ENCODE data around the gene COL6A6.

Gene COL6A6, protein sequence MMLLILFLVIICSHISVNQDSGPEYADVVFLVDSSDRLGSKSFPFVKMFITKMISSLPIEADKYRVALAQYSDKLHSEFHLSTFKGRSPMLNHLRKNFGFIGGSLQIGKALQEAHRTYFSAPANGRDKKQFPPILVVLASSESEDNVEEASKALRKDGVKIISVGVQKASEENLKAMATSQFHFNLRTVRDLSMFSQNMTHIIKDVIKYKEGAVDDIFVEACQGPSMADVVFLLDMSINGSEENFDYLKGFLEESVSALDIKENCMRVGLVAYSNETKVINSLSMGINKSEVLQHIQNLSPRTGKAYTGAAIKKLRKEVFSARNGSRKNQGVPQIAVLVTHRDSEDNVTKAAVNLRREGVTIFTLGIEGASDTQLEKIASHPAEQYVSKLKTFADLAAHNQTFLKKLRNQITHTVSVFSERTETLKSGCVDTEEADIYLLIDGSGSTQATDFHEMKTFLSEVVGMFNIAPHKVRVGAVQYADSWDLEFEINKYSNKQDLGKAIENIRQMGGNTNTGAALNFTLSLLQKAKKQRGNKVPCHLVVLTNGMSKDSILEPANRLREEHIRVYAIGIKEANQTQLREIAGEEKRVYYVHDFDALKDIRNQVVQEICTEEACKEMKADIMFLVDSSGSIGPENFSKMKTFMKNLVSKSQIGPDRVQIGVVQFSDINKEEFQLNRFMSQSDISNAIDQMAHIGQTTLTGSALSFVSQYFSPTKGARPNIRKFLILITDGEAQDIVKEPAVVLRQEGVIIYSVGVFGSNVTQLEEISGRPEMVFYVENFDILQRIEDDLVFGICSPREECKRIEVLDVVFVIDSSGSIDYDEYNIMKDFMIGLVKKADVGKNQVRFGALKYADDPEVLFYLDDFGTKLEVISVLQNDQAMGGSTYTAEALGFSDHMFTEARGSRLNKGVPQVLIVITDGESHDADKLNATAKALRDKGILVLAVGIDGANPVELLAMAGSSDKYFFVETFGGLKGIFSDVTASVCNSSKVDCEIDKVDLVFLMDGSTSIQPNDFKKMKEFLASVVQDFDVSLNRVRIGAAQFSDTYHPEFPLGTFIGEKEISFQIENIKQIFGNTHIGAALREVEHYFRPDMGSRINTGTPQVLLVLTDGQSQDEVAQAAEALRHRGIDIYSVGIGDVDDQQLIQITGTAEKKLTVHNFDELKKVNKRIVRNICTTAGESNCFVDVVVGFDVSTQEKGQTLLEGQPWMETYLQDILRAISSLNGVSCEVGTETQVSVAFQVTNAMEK (N-terminal part only)
- total RNA-seq: 0 to 0.06 reads per million in 2 experiments

DNA sequence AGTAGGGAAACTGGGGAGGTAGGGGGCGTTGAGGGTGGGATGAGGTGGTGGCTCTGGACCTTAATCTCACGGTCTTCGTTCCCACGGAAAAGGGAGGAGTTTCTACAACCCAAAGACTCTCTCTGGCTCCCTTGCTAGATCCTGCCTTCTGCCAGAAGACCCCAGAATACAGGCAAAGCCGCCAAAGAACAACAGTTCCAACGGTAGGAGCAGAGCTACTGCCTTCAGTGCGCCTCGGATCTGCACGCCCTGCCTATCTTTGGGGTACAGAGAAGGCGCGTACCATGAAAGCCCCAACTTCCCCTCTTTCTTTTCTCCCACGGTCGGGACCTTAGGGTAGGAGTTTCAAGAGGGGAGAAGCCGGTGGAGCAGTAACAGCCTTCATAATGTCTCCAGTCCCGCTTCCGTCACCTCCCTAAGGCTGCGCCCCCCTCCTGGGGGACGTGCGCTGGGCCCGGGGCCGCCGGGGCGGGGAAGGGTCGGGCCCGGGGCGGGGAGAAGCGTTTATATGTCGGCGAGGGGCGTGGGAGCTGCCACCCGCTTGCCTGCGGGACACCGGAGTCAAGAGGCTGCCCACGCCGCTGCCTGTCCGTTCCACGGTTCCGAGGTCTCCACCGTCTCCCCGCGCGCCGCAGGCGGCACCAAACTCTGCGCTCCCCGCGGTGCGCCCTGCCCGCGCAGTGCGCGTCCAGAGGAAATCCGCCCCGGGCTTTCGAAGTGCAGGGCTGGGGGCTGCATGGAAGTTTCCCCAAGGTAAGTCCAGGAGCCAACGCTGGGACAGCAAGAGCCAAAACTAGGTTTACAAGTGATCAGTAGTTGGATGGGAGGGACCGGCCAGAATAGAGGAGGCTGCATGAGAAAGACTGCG, at the start of gene COL6A6:
Gene COL6A6, plus strand, starts transcription at position 533 of the 868 bp plus-strand sequence. CDS start 43,188 bp downstream, outside the sequence.
- no peak for DNase-seq (ENCODE audit: low read depth)

DNA sequence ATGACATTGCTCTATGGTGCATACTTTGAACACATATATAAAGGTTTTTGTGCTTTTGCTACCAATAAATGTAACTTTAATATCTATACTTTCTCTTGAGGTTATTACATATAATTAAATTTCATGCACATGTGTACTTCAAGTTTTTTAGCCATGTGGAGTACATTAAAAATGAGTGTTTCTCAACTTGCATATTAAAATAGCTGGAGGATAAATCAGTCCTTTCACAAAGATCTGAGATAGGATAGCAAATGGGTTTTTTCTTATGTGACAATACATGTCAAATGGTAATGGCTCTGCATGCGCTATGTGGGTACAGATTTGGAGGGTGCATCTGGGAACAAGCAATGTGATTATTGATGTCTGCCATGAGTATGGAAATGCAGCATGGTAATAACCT, 48.7 kb upstream of the COL6A6 start:
- DNase-seq (ENCODE audit: low read depth): no peak

DNA sequence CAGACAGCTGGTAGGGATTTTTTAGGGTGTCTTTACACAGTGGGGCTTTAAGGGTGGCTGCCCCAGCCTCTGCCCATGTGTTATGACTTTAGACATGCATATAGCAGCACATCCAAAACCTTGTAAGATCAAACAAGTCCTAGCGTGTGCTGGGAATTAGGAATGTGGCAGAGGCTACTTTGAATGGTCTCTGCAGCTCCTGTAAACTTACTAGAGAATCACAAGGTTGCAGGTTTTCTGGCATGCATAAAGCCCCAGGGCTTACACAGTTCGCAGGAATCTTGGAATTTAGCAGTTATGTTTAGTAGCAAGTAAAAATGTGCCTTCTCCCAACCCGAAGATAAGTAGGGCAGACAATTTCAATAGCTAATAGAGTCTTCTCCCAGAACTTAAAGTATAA, 46.9 kb upstream of the COL6A6 start:
- DNase-seq (ENCODE audit: low read depth): no peak

DNA sequence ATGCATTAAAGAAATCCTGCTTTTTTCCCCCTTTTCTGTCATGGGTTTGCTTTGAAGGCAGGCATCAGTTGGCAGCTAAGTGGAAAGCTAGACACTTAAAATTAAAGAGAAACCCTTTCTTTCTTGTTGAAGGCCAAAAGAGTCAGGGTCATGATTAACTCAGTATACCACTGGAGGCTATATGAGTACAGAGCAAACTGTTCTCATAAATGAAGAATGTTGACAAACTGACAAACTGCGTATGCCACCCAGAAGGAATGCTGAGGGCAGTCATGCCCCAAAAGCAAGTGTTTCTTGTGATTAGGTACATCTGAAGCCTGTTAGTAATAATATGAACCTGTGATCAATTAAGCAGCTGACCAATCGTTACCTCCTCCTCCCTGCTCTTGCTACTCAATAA, 43.6 kb upstream of the COL6A6 start:
- no peak for DNase-seq (ENCODE audit: low read depth)

DNA sequence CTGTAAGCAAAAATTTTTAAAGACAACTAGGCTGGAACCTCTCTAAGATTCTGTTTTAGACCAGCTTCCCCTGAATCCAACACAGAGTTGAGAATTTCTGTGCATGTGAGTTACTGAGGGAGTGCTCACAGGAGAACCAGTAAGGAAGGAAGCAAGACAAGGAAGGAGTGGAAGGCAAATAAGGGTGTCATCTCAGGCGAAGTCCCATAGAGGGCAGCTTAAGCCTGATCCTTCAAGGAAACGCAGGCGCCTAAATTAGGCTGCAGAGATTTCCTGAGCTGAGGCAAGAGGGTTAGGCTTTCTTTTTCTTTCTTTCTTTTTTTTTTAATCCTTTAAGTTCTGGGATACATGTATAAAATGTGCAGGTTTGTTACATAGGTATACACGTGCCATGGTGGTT, 36.2 kb upstream of the COL6A6 start:
- no peak for DNase-seq (ENCODE audit: low read depth)

DNA sequence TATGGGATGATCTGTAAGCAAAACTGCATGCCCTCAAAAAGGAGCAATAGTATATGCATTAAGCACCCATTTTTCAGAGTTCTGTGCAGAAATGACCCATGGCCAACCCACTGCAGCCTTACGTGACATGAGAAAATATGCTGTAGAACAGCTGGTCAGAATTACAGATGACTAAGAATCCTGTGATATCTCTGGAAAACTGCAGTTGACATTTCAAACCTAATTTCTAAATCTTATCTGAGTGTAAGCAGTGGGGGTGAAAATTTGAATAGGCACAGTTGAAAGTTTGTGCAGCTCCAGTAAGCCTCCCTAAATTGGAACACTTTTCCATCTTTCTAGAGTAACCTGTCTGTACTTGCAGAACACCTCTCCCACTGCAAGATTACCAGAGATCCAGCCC, 28.7 kb upstream of the COL6A6 start:
- DNase-seq (ENCODE audit: low read depth): no peak

DNA sequence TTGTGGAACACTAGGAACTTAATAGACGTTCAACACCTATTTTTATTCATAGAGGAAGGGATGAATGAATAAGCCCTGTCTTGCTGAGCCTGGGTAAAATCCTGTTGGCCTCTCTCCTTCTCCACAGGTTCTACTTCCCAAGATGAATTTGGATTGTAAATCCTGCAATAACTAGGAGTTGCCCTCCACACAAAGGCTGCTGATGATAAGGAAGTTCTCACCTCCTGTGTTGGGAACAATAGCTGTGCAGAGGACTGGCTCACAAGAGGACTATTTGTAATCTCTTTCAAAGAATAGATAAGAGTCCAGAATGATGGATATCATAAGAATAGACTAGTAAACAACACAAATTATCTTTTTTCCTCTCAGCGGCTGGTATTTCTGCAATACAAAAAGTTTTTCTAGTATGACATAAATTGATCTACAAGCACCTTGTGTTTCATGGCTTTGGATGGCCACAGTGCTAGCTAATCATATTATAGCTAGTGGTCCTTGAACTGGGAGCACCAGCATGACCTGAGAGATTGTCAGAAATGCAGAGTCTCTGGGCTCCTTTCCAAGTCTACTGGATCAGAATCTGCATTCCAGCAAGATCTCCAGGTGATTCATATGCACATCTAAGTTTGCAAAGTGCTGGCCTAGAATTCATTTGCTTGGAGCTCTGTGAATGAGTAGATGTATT, 28.1 kb upstream of the COL6A6 start:
- no peak for DNase-seq (ENCODE audit: low read depth)

DNA sequence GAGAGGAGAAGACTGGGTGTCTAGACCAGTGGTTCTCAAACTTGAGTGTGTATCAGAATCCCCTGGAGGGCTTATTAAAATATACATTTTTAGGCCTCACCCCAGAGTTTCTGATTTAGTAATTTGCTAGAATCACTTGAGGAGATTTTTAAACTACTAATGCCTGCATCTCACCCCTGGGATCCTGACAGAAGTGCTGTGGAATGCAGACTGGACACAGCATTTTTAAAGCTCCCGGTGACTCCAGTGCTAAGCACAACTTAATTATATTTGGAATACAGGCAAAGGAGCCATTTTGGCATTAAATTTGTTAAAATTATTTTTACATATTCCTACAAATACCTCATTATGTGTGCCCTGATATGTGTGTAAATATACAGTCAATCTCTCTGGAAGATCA, 26.7 kb upstream of the COL6A6 start:
- no peak for DNase-seq (ENCODE audit: low read depth)

DNA sequence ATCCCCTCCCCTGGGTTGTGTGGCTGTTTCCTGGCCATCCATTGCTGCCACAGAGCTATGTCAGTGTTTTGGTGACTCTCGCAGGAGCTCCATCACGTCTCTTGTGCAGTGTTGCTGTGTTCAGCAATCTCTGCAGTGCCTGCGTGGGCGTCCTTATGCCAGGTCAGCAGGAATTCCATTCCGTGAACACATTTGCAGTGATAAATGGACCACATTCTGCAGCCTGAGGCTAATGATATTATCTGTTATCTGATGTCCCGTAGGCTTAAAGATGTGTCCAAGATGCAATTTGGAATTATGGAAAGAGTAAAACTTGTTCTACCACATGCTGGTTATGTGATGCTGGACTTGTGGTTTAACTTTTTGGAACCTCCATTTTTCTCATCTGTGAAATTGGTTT, 25.5 kb upstream of the COL6A6 start:
- DNase-seq (ENCODE audit: low read depth): no peak

DNA sequence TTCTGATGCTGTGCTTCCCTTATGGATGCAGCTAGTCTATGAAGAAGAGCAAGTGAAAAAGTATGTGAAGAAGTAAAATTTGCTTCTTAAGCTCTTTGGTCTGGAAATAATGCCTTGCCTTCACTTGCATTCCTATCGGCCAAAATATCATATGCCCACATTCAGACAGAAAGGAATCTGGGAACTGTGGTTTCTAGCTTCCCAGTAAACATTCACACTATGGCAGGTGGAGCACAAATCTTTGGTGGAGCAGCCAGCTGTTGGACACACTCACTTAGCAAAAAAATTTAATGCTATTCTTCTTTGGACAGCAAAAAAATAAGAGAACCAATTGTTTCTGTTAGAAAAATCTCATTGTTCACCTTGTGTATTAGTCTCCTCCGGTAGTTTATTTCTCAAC, 12.3 kb upstream of the COL6A6 start:
- no peak for DNase-seq (ENCODE audit: low read depth)

DNA sequence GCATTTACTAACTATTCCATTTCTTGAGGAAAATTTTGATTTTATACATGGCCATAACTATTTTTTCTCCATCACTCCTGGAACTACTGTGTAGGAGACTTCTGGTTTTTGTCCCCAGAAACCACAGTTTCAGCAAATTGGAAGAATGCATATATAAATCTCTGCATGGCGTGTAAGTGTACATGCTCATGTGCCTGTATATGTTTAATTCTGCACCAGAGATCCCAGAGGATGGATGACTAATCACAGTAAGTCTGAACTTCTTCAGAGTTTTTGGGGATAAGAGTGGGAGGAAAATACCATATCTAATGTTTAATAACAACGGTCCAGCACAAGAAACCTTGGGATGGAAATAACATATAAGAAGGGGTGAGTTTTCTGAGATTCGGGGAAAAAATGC, 10.9 kb upstream of the COL6A6 start:
- DNase-seq (ENCODE audit: low read depth): no peak

DNA sequence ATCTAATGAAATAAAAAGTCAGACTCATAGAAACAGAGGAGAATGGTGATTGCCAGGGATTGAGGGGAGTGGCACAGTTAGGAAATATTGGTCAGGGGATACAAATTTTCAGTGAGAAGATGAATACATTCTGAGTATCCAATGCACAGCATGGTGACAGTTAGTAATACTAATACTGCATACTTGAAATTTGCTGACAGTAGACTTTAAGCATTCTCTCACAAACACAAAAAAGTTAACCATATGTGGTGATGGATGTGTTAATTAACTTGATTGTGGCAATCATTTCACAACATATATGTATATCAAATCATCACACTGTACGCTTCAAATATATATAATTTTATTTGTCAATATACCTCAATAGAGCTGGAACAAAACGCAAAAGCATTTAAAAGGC, 9.2 kb upstream of the COL6A6 start:
- DNase-seq (ENCODE audit: low read depth): no peak

DNA sequence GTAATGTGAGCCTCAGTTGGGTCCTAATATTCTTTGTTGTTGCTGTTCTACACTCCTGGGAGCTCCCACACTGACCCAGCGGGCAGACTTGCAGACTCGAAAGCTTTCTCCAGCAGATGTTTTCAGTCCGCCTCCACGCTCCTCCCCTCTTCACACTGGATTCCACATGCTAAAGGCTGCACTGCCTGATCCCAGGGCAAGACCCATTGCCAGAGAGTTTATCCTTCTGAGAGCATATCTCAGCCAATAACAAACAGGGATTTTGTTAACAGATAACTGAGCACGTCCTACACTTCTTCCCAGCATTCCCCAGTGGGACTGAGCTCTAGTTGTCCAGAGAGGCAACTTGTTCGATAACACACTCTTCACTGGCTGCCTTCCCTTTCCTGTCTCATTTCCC, 8.0 kb upstream of the COL6A6 start:
- no peak for DNase-seq (ENCODE audit: low read depth)

DNA sequence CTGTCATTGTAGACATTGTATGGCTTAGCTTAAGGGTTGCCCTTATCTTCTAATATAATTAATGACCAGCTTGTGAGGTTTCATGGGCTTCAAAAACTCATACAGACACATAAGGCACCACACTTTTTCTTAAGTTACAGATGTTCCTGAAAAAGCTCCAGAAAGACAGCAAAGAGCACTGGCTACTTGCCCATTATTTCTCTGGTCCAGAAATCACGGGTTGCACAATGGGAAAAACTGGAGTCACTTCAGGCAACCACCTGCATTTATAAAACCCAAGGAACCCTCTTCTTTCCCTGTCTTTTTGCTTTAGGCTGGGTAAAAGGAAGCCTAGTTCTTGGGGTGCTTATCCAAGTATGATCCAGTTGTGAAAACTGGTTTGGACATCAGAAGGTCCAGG, 2.3 kb upstream of the COL6A6 start:
- no peak for DNase-seq (ENCODE audit: low read depth)

DNA sequence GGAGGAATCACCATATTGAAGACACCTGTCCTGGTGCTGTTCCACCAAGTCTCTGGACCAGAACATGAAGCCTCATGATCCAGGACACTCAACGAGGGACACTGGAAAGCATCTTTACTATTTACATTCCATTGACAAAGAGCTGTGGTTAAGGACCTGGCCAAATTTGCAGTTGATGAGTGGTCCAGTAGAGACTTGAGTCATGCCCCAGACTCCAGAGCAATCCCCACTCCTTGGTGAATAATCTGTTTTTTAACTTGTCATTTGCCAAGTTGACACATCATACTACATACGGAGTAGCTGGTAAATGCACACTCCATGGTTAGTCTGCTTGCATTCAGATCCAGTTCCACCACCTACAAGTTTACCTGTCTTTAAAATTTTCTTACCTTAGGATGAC, 1.2 kb upstream of the COL6A6 start:
- DNase-seq (ENCODE audit: low read depth): no peak

DNA sequence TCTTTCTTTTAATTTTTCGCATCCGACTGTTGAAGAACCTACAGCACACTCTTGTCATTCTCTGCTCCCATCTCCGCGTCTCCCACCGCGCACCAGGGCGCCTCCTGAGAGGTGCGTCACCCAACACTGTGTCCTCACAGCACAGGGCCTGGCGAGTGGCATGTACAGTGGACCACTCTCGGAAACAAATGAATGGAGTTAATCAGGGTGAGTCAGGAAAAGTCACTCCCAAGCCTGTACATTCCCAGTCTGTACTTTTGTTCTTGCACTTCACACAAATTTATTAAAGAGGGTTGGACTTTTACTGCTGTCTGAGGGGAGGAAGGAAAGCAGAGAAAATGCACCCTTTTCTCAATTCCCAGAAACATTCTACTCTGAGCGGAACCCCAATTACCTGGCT, 625 bp downstream of the COL6A6 start:
- no peak for DNase-seq (ENCODE audit: low read depth)

DNA sequence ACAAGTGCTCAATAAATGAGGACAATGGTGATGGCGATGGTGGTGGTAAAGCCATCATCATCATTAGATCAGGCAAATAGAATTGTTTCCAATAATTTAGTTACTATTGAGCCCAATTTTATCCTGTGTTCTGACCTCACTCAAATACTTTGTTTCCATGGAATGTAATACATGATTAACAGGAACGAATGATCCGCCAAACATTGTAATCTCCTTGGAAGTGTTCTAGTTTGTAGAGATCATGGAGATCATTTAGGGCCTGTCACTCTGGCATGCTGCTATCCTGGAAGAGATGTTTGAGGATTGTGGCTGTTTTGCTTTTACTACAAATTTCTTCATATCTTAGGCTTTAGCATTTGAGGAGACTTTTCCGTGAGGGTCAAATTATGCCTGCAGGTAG, 2.8 kb downstream of the COL6A6 start:
- no peak for DNase-seq (ENCODE audit: low read depth)

DNA sequence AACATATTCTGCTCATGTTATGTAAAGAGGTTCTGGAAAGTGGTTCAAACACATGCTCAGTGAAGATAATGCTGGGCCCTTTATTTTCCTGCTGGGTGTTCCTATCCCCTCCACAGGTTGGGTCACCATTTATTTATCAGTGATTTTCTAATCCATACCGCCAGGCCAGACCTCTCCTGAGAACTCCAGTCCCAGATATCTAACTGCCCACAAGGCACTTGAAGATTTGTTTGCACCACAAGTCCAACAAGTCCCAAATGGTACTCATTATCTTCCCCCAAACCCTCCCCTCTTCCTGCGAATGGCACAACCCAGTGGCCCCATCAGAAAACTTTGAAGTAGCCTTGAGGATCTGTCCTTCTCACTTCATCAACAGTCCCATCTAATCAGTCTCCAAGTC, 5.4 kb downstream of the COL6A6 start:
- DNase-seq (ENCODE audit: low read depth): no peak

DNA sequence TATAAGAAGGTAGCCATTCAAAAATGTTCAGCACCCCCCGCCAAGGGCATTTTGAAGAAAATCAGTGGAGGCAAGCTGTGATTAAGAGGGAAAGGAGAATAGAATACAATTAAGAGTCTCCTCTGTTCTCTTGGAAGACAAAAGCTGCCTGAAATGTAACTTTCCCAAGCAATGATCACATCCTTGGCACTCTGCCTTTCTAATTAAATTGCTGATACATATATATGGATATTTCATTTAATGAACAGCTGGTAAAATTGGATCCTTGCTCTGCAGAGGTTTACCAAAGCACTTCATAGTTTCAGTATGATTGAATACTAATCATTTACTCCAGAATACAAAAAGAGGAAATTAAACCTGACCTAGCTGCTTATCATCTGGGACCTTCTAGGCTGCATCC, 10.4 kb downstream of the COL6A6 start:
- DNase-seq (ENCODE audit: low read depth): no peak

DNA sequence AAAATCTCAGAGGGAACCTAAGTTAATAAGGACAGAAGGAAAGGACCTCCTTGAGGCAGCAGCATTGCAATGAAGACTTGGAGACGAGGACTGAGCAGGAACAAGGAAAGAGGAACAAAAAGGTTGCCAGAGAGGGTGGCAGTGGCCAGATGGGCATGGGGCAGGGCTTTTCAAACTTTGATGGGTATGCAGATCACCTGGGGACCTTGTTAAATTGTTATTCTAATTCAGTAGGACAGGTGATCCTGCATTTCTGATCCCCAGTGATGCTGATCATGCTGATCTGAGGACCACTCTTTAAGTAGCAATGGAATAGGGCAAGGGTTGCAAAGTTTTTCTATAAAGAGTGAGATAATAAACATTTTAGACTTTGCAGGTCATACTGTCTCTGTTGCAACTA, 11.1 kb downstream of the COL6A6 start:
- DNase-seq (ENCODE audit: low read depth): no peak

Data from T follicular helper cell (primary cell).